Measurements from ENCODE around the gene NUB1.

DNA sequence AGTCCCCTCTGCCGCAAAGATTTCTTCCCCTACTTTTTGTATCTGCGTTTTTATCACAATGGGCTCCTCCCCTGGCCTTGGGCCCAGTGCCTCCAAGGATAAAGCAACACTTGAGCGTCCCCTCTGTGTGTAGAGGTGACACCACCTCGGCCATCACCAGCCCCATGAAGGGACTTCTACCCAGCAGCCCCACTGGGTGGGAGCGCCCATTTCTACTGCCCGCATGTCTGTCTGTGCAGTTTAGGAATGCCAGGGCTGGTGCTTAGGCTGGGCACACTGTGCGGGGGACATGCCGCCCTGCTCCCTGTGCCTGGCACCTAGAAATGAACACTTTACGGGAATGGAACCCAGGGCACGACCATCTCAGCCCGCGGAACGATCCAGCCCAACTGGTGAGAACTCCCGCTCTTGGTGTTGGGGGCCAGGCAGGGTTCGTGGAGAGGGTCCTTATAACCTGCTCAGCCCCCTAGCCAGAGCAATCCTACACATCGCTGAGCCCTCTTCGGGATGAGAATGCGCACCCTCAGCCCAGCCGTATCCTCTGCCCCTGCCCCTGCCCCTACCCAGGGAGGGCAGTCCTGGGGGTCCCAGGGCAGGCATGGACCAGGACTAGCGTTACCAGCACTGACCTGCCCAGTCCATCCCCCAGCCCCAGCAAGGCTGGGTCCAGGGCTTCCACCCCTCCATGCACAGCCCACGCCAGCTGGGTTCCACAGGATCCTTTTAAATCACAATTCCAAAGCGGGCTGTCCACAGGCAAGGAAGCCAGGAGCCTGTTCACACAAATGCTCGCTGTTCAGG, 85.5 kb downstream of the NUB1 start:
- TF ChIP-seq GATA2 (IDR thresholded peaks at IDR 0.05; ENCODE audit: low read depth, low read length) (no peak), GATA3 (IDR thresholded peaks at IDR 0.05; ENCODE audit: low read depth, low read length) (no peak)
